HFF-Myc (cell line): ENCODE measurements around the gene GOLT1A.

Experiments
- DNase-seq: peaks from one replicate; pipeline ENCODE4 v3.0.0-alpha.2; 2011; ENCODE audit warnings: low read depth; ENCODE audit errors: extremely low read depth
- H3K4me3 ChIP-seq: replicated peaks from 2 replicates; pipeline ENCODE4 v1.5.1; 2011; ENCODE audit warnings: low read depth, mild to moderate bottlenecking, control low read depth, low read length
- CTCF ChIP-seq: IDR thresholded peaks from 2 replicates; pipeline ENCODE4 v1.5.1; 2012; ENCODE audit warnings: mild to moderate bottlenecking, low read depth, low read length, control low read depth; ENCODE audit errors: missing control alignments

The GOLT1A gene

GRCh38 chr1:204181116-204181515, 32.7 kb downstream of the GOLT1A start:
- no peak for DNase-seq
- H3K4me3 ChIP-seq = no peak overlapping the region
- TF ChIP-seq CTCF = no peak

GRCh38 chr1:204180133-204180532, 33.7 kb downstream of the GOLT1A start:
- no peak overlapping the region for H3K4me3 ChIP-seq
- no peak for DNase-seq
- TF ChIP-seq CTCF = no peak

DNA sequence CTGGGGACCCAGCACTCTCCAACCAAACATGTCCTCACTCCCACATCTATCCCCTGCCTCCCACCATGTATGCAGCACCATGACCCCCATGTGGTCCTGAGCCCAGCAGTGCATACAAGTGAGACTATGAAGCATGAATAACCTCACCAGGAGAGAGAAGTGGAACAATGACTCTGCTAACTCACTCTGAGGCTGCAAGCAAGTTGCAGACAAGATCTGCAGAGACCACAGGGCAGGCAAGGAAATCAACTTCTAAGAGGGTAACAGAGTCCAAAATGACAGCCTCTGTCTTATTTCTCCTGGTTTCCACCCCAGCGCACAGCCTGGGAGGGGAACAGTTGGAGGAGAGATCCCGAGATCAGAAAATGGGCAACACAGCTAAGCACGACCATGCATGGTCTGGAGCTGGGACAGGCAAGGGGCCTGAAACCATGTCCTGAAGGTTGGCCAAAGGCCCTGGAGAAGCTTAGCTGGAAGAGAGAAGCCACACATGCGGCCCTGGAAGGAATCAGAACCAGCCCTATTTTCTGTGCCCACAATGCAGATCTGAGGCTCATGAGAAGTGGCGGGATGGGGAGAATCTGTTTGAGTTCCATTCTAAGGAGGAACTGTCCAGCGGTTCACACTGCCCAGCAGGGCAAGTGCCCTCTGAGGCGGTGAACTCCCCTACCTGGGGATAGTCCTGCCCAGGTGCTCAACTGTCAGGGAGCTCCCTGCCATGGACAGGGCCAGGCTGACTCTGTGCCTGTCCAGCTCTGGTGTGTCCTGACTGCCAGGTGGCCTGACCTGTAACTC, 35.1 kb downstream of the GOLT1A start:
- DNase-seq = no peak
- H3K4me3 ChIP-seq = no peak overlapping the region
- no peak for TF ChIP-seq CTCF

DNA sequence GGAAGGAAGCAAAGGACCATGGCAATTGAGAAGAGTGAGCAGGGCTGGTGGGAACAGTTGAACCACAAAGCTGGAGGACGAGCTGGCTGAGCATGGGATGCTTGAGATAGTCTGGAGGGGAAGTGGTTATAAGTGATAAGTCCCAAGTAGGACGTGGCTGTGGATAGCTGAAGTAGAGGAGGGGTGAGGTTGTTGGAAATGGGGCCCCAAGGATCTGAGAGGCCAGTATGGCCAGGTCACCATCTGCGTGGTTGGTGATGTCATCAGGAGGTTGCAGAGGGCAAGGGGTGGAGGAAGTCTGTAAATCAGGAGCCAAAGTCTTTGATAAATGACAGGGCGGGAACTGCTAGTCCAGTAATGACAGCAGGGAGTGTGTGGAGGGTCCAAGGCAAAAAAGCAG, 36.7 kb downstream of the GOLT1A start:
- no peak for DNase-seq
- no peak for TF ChIP-seq CTCF
- no peak overlapping the region for H3K4me3 ChIP-seq

- H3K4me3 ChIP-seq = no peak overlapping the region
- TF ChIP-seq CTCF = no peak
- DNase-seq = no peak
These were observed 37.7 kb downstream of the GOLT1A start for GRCh38 chr1:204176049-204176448.

DNA sequence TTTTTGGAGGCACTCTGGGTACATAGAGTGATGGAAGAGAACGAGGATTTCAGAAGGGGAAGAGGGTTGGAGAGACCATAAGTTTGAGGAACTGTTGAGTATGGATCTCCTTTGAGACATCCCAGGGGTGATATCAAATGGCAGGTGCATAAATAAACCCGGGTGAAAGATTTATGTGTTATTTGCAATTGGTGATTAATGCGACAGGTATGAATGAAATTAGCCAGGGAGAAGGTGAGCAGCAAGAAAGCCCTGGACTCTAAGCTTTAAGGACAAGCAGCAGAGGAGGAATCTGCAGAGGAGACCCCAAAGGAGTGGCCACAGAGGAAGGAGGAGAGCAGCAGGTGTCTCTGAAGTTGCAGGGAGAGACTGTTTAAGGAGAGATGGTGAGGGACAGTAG, 38.8 kb downstream of the GOLT1A start:
- TF ChIP-seq CTCF = no peak
- H3K4me3 ChIP-seq = no peak overlapping the region
- DNase-seq = no peak

DNA sequence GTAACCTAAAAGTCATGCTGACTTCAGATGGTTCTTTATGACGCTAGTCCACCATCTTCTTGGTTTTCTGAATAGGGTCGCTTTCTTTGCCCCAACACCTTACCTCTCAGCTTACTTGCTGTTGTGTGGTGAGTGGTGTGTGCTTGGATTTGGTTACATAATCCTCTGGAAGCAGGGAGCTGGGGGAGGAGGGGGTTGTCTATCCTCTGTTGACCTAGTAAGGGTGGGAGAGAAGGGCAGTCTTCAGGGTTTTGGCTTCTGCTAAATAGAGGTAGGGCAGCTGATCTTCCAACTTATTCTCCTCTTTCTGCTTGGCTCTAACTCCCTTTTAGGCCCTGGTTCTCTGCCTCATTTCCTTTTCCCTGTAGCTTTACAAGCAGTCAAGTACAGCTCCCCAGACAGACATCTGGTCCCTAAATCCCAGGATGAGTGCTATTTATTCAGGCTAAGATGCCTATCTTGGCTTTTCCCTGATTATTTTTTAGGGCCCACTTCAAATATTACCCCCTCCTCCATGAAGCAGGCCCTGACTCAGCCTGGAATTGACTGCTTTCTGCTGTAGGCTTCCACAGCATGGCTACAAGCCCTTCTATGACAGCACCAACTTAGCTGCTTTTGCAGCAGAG, 41.3 kb downstream of the GOLT1A start:
- no peak for TF ChIP-seq CTCF
- DNase-seq = no peak
- H3K4me3 ChIP-seq = no peak overlapping the region
